ENCODE results near the gene ZDHHC14.

- TF ChIP-seq CTCF (IDR thresholded peaks at IDR 0.05) (no peak), POLR2A (IDR thresholded peaks at IDR 0.05) (no peak), POLR2AphosphoS5 (IDR thresholded peaks at IDR 0.05) (no peak)
These were observed 43.2 kb upstream of the ZDHHC14 start for GRCh38 chr6:157337751-157338150.
